Measurements from ENCODE around the gene FRMPD4.

GRCh38 chrX:12753366-12753765, 615.1 kb downstream of the FRMPD4 start:
- TF ChIP-seq CTCF (IDR thresholded peaks at IDR 0.05) (no peak), POLR2A (IDR thresholded peaks at IDR 0.05) (no peak)

All from adrenal gland (tissue), 5 donors.